ENCODE measurements around the gene CALD1. TPM values are rescaled to one million over a fixed set of nuclear protein-coding genes. Genes with fewer than 3 reads are reported as not detected.

The CALD1 gene
- total RNA-seq, 6 donors from 2014 or later: 98.6 to 156 (median 124) TPM

DNA sequence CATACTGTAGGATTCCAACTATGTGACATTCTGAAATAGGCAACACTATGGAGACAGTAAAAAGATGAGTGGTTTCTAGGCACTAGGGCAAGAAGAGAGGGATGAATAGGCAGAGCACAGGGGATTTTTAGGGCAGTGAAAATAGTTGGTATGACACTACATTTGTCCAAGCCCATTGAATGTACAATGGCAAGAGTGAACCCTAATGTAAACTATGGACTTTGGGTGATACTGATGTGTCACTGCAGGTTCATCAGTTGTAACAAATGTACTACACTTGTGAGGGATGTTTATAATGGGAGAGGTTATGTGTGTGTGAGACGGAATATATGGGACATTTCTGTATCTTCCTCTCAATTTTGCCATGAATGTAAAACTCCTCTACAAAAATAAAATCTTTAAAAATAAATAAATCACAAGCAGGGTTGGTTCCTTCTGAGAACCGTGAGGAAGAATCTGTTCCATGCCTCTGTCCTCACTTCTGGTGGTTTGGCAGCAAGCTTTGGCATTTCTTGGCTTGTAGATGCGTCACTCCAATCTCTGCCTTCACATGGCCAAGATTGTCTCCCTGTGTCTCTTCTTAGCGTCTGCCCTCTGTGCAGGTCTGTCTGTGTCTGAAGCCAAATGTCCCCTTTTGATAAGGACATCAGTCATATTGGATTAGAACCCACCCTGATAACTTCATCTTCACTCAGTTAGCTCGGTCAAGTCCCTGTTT is 123.8 kb downstream of the CALD1 start:
- ATAC-seq (ENCODE audit: low FRiP score in 2 of 2) (no peak), DNase-seq (no peak)
- H3K4me1 ChIP-seq: peaks cover 0 to 2% (median 0%) of the 10 kb centered on the region in 4 donors
- TF ChIP-seq, protein P1, sequence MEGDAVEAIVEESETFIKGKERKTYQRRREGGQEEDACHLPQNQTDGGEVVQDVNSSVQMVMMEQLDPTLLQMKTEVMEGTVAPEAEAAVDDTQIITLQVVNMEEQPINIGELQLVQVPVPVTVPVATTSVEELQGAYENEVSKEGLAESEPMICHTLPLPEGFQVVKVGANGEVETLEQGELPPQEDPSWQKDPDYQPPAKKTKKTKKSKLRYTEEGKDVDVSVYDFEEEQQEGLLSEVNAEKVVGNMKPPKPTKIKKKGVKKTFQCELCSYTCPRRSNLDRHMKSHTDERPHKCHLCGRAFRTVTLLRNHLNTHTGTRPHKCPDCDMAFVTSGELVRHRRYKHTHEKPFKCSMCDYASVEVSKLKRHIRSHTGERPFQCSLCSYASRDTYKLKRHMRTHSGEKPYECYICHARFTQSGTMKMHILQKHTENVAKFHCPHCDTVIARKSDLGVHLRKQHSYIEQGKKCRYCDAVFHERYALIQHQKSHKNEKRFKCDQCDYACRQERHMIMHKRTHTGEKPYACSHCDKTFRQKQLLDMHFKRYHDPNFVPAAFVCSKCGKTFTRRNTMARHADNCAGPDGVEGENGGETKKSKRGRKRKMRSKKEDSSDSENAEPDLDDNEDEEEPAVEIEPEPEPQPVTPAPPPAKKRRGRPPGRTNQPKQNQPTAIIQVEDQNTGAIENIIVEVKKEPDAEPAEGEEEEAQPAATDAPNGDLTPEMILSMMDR (IDR thresholded peaks at IDR 0.05): no peak
- TF ChIP-seq EP300 (IDR thresholded peaks at IDR 0.05) (no peak), POLR2A (IDR thresholded peaks at IDR 0.05) (no peak), POLR2AphosphoS5 (IDR thresholded peaks at IDR 0.05) (no peak)
- H3K9me3 ChIP-seq: no peaks in the 10 kb centered on the region
- peaks cover 0 to 5% (median 0%) of the 10 kb centered on the region in 4 donors for H3K36me3 ChIP-seq
- no peaks in the 10 kb centered on the region for H3K27me3 ChIP-seq
- WGBS, 2 donors: 89 to 90% methylated on average over 5 of the region's 5 CpGs
- H3K27ac ChIP-seq: peak overlapping the region in 1 of 4 donors; percentile 15
- no peak overlapping the region for H3K4me3 ChIP-seq

DNA sequence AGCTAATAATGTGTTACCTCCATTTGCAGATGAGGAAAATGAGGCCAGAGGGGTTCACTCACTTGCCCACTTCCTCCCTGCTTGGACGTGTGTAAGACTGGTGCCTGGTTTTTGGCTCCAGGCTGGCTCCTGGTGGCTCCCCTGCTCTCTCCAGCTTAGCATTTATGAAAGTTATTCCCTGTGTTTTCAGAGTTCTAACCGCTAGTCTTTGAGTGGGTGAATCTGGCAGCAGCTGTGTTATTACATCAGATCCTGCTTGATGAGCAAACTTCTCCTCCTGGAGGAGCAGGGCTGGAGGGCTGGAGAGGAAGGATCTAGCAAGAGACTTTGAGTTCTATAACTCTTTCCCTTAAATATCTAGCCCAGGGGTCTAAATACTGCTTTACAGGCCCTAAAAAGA is 125.9 kb downstream of the CALD1 start:
- H3K27me3 ChIP-seq: no peaks in the 10 kb centered on the region
- H3K36me3 ChIP-seq: no peaks in the 10 kb centered on the region
- H3K9me3 ChIP-seq: no peaks in the 10 kb centered on the region
- H3K4me3 ChIP-seq: no peak overlapping the region
- H3K4me1 ChIP-seq: peaks cover 0 to 2% (median 0%) of the 10 kb centered on the region in 4 donors
- TF ChIP-seq EP300 (IDR thresholded peaks at IDR 0.05) (no peak), POLR2AphosphoS5 (IDR thresholded peaks at IDR 0.05) (no peak), POLR2A (IDR thresholded peaks at IDR 0.05) (no peak)
- TF ChIP-seq, protein P1 (IDR thresholded peaks at IDR 0.05): no peak
- ATAC-seq (ENCODE audit: low FRiP score in 2 of 2) (peak; percentile 50 to 89), DNase-seq (peak in 1 of 2 donors; percentile 54)
- WGBS, 2 donors: 24 to 25% methylated on average over 2 of the region's 2 CpGs
- H3K27ac ChIP-seq: peak overlapping the region in 1 of 4 donors; percentile 2

- no peaks in the 10 kb centered on the region for H3K9me3 ChIP-seq
- no peak for TF ChIP-seq POLR2A (IDR thresholded peaks at IDR 0.05)
- TF ChIP-seq, protein P1 (IDR thresholded peaks at IDR 0.05): no peak
- no peak for TF ChIP-seq POLR2AphosphoS5 (IDR thresholded peaks at IDR 0.05)
- TF ChIP-seq EP300 (IDR thresholded peaks at IDR 0.05): no peak
- DNase-seq (no peak), ATAC-seq (ENCODE audit: low FRiP score in 2 of 2) (no peak)
- no peaks in the 10 kb centered on the region for H3K4me1 ChIP-seq
- no peaks in the 10 kb centered on the region for H3K36me3 ChIP-seq
- no peaks in the 10 kb centered on the region for H3K27me3 ChIP-seq
- WGBS, 2 donors: 91 to 95% methylated on average over 4 of the region's 4 CpGs
- H3K27ac ChIP-seq: no peak overlapping the region
- no peak overlapping the region for H3K4me3 ChIP-seq
These were observed 127.6 kb downstream of the CALD1 start for GRCh38 chr7:134907000-134907399.

DNA sequence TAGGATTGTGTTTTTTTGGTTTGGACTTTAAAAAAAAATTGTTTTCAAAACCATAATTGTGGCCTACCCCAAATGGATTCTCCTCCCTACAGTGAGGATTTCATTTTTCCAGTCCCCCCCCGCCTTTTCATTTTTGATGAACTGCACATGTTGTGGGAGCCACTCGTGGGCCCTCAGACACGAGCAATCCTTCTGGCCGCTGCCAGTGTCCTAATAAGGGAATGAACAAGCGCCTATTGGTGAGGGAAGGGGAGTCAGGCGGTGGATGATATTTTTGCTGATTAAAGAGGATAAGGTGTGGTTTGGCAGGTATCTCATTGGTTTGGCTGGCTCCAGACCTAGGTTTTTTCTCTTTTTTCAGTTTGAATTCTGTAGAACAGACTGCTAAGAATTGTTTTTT is 128.2 kb downstream of the CALD1 start:
- Histone ChIP-seq H3K36me3 (no peaks in the 10 kb centered on the region), H3K27me3 (no peaks in the 10 kb centered on the region), H3K9me3 (no peaks in the 10 kb centered on the region), H3K4me3 (no peak overlapping the region), H3K27ac (no peak overlapping the region), H3K4me1 (no peaks in the 10 kb centered on the region)
- peak in 1 of 2 donors; percentile 61 for ATAC-seq (ENCODE audit: low FRiP score in 2 of 2)
- WGBS, 2 donors: 76 to 84% methylated on average over 6 of the region's 6 CpGs
- TF ChIP-seq, protein P1 (IDR thresholded peaks at IDR 0.05): no peak
- no peak for TF ChIP-seq POLR2AphosphoS5 (IDR thresholded peaks at IDR 0.05)
- no peak for TF ChIP-seq POLR2A (IDR thresholded peaks at IDR 0.05)
- TF ChIP-seq EP300 (IDR thresholded peaks at IDR 0.05): no peak
- DNase-seq: no peak

DNA sequence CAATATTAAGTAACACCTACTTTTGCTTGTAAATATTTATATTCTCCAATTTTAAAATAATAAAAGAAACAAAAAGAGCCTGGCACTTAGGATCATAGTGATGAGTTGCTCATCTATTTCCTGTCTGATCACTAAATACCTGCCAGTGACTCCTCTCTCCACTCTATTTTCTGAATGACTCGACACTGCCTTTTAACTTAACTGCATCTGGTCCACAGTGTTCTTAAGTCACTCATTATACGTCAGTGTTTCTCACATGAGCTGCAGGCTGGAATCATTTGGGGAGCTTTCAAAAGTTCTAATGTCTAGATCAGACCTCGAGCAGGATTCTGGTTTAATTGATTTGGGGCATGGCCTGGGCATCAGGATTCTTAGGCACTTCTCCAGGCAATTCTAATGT is 128.9 kb downstream of the CALD1 start:
- DNase-seq (no peak), ATAC-seq (ENCODE audit: low FRiP score in 2 of 2) (no peak)
- Histone ChIP-seq H3K4me3 (no peak overlapping the region), H3K4me1 (no peaks in the 10 kb centered on the region), H3K27ac (no peak overlapping the region), H3K9me3 (no peaks in the 10 kb centered on the region), H3K27me3 (no peaks in the 10 kb centered on the region), H3K36me3 (no peaks in the 10 kb centered on the region)
- TF ChIP-seq POLR2AphosphoS5 (IDR thresholded peaks at IDR 0.05): no peak
- TF ChIP-seq EP300 (IDR thresholded peaks at IDR 0.05): no peak
- TF ChIP-seq, protein P1 (IDR thresholded peaks at IDR 0.05): no peak
- 65 to 77% methylated on average over 3 of the region's 3 CpGs for WGBS, 2 donors

All from upper lobe of left lung (tissue), 6 donors.